Endothelial cell of umbilical vein (primary cell): Measurements from ENCODE around the gene CCDC54. TPM values are rescaled to one million over a fixed set of nuclear protein-coding genes. Genes with fewer than 3 reads are reported as not detected.

ENCODE experiments used
- BruUV-seq: library from RNA; stranded (reverse); fragments of 400-500 nt; replicated peaks from 2 replicates; lab custom pipeline; 2021; lab: Mats Ljungman, UMichigan
- CTCF ChIA-PET: fragments of 300-600, 350-600 bp; sonication (Branson Sonifier 250); formaldehyde crosslinking; loops from one replicate; lab custom pipeline; 2021; ENCODE audit warnings: antibody characterized with exemption, inconsistent platforms; lab: Charles Lee
- POLR2A ChIA-PET: fragments of 300-600, 350-600 bp; sonication (Branson Sonifier 250); formaldehyde crosslinking; loops from one replicate; lab custom pipeline; 2021; ENCODE audit warnings: antibody characterized with exemption, inconsistent platforms; lab: Charles Lee
- DNase-seq: peaks from one replicate; pipeline ENCODE4 v3.0.0-alpha.2; 2011; ENCODE audit warnings: low read depth, low spot score
- FAIRE-seq: peaks from 2 replicates; lab custom pipeline; 2011; peaks lifted over from hg19 to GRCh38; lab: Jason Lieb, UNC
- H2AFZ ChIP-seq: 2 replicates; pipeline ENCODE4 v1.6.0; 2012; ENCODE audit warnings: low read depth, low read length, control low read depth, inconsistent platforms
- H3K27ac ChIP-seq: 2 replicates; pipeline ENCODE4 v1.5.1; 2011; ENCODE audit warnings: low read depth, mild to moderate bottlenecking, control low read depth, low read length, moderate library complexity; ENCODE audit not compliant: insufficient read depth
- H3K27me3 ChIP-seq, 2 experiments: 2 replicates each; pipeline versions ENCODE4 v1.6.0 to v1.6.1; 2011; ENCODE audit warnings: low read length in 2 of 2, mixed read lengths in 1 of 2; ENCODE audit not compliant: control insufficient read depth in 2 of 2, insufficient read depth in 2 of 2
- H3K36me3 ChIP-seq, 2 experiments: 2 replicates in 1 of 2; 3 replicates in 1 of 2; pipeline ENCODE4 v1.5.1; 2011; ENCODE audit warnings: low read length in 2 of 2, mild to moderate bottlenecking in 1 of 2, moderate library complexity in 1 of 2; ENCODE audit not compliant: control insufficient read depth in 2 of 2, insufficient read depth in 2 of 2; ENCODE audit errors: extremely low read depth in 1 of 2
- H3K4me1 ChIP-seq: 3 replicates; pipeline ENCODE4 v1.5.1; 2011; ENCODE audit warnings: mild to moderate bottlenecking, low read length; ENCODE audit not compliant: control insufficient read depth, insufficient read depth; ENCODE audit errors: extremely low read depth
- H3K4me2 ChIP-seq: 2 replicates; pipeline ENCODE4 v1.6.1; 2011; ENCODE audit warnings: low read length, control low read depth, mixed read lengths; ENCODE audit not compliant: insufficient read depth
- H3K4me3 ChIP-seq, 3 experiments: fragments of 200-600 bp in 1 of 3; sonication (generic), shearing (Covaris generic) in 1 of 3; replicated peaks in 1 of 3; 2 replicates each; pipeline ENCODE4 v1.5.1; 2011 to 2016; ENCODE audit warnings: control low read depth in 3 of 3, low read length in 3 of 3, mild to moderate bottlenecking in 2 of 3, inconsistent platforms in 1 of 3, low read depth in 1 of 3, moderate library complexity in 1 of 3; ENCODE audit not compliant: insufficient read depth in 1 of 3
- H3K79me2 ChIP-seq: 2 replicates; pipeline ENCODE4 v1.6.0; 2012; ENCODE audit warnings: low read length, inconsistent platforms; ENCODE audit not compliant: control insufficient read depth, insufficient read depth
- H3K9ac ChIP-seq: replicated peaks from 2 replicates; pipeline ENCODE3; 2011; ENCODE audit warnings: low read length, control low read depth; ENCODE audit not compliant: insufficient read depth; ENCODE audit errors: extremely low read depth
- H3K9me1 ChIP-seq: replicated peaks from 3 replicates; pipeline ENCODE4 v1.6.0; 2011; ENCODE audit warnings: mild to moderate bottlenecking, low read length; ENCODE audit not compliant: control insufficient read depth, insufficient read depth; ENCODE audit errors: extremely low read depth
- H3K9me3 ChIP-seq: replicated peaks from 2 replicates; pipeline ENCODE4 v1.5.1; 2012; ENCODE audit warnings: low read length, inconsistent platforms; ENCODE audit not compliant: control insufficient read depth, insufficient read depth
- H4K20me1 ChIP-seq: replicated peaks from 2 replicates; pipeline ENCODE3; 2011; ENCODE audit warnings: mild to moderate bottlenecking, low read length; ENCODE audit not compliant: control insufficient read depth, insufficient read depth; ENCODE audit errors: extremely low read depth
- CTCF ChIP-seq, 2 donors: IDR thresholded peaks; 1 replicate in 1 of 2; 2 replicates in 1 of 2; pipeline ENCODE4 v1.5.1; 2011; ENCODE audit warnings: low read length in 2 of 2, mild to moderate bottlenecking in 2 of 2, moderate library complexity in 2 of 2, control low read depth in 1 of 2, inconsistent platforms in 1 of 2, low read depth in 1 of 2; ENCODE audit not compliant: insufficient read depth in 1 of 2; ENCODE audit errors: extremely low read depth in 1 of 2
- EZH2 ChIP-seq: IDR thresholded peaks from 2 replicates; pipeline ENCODE4 v1.6.1; 2012; ENCODE audit warnings: borderline replicate concordance, low read depth, mild to moderate bottlenecking, moderate library complexity, low read length, inconsistent platforms; ENCODE audit not compliant: severe bottlenecking
- FOS ChIP-seq: IDR thresholded peaks from 2 replicates; pipeline ENCODE4 v1.6.1; 2011; ENCODE audit warnings: mild to moderate bottlenecking, low read length, moderate library complexity, borderline replicate concordance; ENCODE audit not compliant: insufficient read depth
- GATA2 ChIP-seq: IDR thresholded peaks from 2 replicates; pipeline ENCODE4 v1.7.0; 2011; ENCODE audit warnings: low read depth, mild to moderate bottlenecking, moderate library complexity, mixed read lengths, low read length; ENCODE audit not compliant: insufficient read length, insufficient read depth
- JUN ChIP-seq: IDR thresholded peaks from 2 replicates; pipeline ENCODE4 v1.6.1; 2011; ENCODE audit warnings: borderline replicate concordance, low read depth; ENCODE audit not compliant: insufficient read length, insufficient read depth
- MAX ChIP-seq: IDR thresholded peaks from 2 replicates; pipeline ENCODE4 v1.6.1; 2011; ENCODE audit not compliant: insufficient read depth, insufficient read length
- MYC ChIP-seq: IDR thresholded peaks from one replicate; pipeline ENCODE4 v1.6.1; 2011; ENCODE audit warnings: mild to moderate bottlenecking, low read depth, low read length
- POLR2A ChIP-seq: IDR thresholded peaks from 2 replicates; pipeline ENCODE4 v1.6.1; 2012; ENCODE audit warnings: low read depth, mild to moderate bottlenecking, control low read depth, low read length
- POLR2AphosphoS5 ChIP-seq: IDR thresholded peaks from 2 replicates; pipeline ENCODE4 v1.6.1; 2012; ENCODE audit warnings: low read depth, mild to moderate bottlenecking, control low read depth, low read length, moderate library complexity; ENCODE audit not compliant: insufficient read depth
- dilution Hi-C: fragments of 300-500 bp; cut with MboI; formaldehyde crosslinking; loops from one replicate; pipeline ENCODE4 v1.15.0; 2019; ENCODE audit warnings: low sequenced_read_pairs; ENCODE audit not compliant: extremely low pct_ligation_motif_present
- intact Hi-C: fragments of 100-400 bp; cut with micrococcal nuclease; formaldehyde crosslinking; loops from one replicate; pipeline ENCODE4 v1.10.0; 2022
- polyA plus RNA-seq, 4 experiments: library from polyadenylated mRNA; depleted of rRNA in 3 of 4; stranded (reverse) in 3 of 4; unstranded in 1 of 4; fragments of >200 nt; gene quantifications; 2 replicates each; pipeline versions ENCODE4 v1.2.1 to v1.2.3, GENCODE V29; 2011 to 2012; ENCODE audit warnings: missing spikeins in 1 of 4
- total RNA-seq: library from RNA; stranded (reverse); gene quantifications from 2 replicates; pipeline ENCODE4 v1.2.3, GENCODE V29; 2021

The CCDC54 gene
- total and polyA plus RNA-seq, 2 donors (not counting 3 experiments of a cell fraction or from before 2014, with no cell fraction given) = not detected

GRCh38 chr3:107373896-107374295 is 3.3 kb upstream of the CCDC54 start:
- H3K79me2 ChIP-seq = no peaks in the 10 kb centered on the region
- no peaks in the 10 kb centered on the region for H3K27me3 ChIP-seq
- no TSS peak for BruUV-seq
- H3K36me3 ChIP-seq = no peaks in the 10 kb centered on the region
- intact Hi-C loops = no loop called here
- no peak overlapping the region for H2AFZ ChIP-seq
- TF ChIP-seq POLR2AphosphoS5 = no peak
- no peak for TF ChIP-seq EZH2
- TF ChIP-seq GATA2 = no peak
- no peak for TF ChIP-seq MYC
- H3K4me3 ChIP-seq = no peak overlapping the region
- ChIA-PET POLR2A (no interaction called here), CTCF (interaction anchor here (1.0 to 1.8 kb wide), 2 partner anchors 19 to 35 kb away, joined by 4 to 5 read pairs; no protein-coding TSS in a partner anchor)
- H3K9ac ChIP-seq = no peak overlapping the region
- no peak overlapping the region for H3K4me2 ChIP-seq
- DNase-seq (no peak), FAIRE-seq (no peak)
- H3K4me1 ChIP-seq = no peaks in the 10 kb centered on the region
- no peaks in the 10 kb centered on the region for H3K9me3 ChIP-seq
- dilution Hi-C loops = no loop called here
- no peaks in the 10 kb centered on the region for H4K20me1 ChIP-seq
- H3K9me1 ChIP-seq = no peaks in the 10 kb centered on the region
- no peak overlapping the region for H3K27ac ChIP-seq

- DNase-seq (no peak), FAIRE-seq (no peak)
- no TSS peak for BruUV-seq
- dilution Hi-C loops = no loop called here
- no peaks in the 10 kb centered on the region for H3K9me3 ChIP-seq
- intact Hi-C loops = no loop called here
- no peak overlapping the region for H3K4me2 ChIP-seq
- H3K9ac ChIP-seq = no peak overlapping the region
- no peaks in the 10 kb centered on the region for H3K27me3 ChIP-seq
- no peaks in the 10 kb centered on the region for H3K4me1 ChIP-seq
- H2AFZ ChIP-seq = no peak overlapping the region
- no peak overlapping the region for H3K27ac ChIP-seq
- no peaks in the 10 kb centered on the region for H3K36me3 ChIP-seq
- H3K79me2 ChIP-seq = no peaks in the 10 kb centered on the region
- no peaks in the 10 kb centered on the region for H3K9me1 ChIP-seq
- ChIA-PET CTCF (interaction anchor here (0.6 to 1.6 kb wide), 2 partner anchors 25 to 46 kb away, joined by 3 to 4 read pairs; no protein-coding TSS in a partner anchor), POLR2A (no interaction called here)
- H4K20me1 ChIP-seq = no peaks in the 10 kb centered on the region
- H3K4me3 ChIP-seq = no peak overlapping the region
- TF ChIP-seq EZH2 (no peak), GATA2 (no peak), POLR2AphosphoS5 (no peak), MYC (no peak), JUN (no peak), FOS (no peak), POLR2A (no peak), MAX (no peak), CTCF (IDR thresholded peaks at IDR 0.05; ENCODE audit: extremely low read depth in 1 of 2, insufficient read depth in 1 of 2, low read depth in 1 of 2, low read length in 2 of 2) (no peak)
These were observed 1.6 kb upstream of the CCDC54 start for GRCh38 chr3:107375682-107376081.
